Cardiac muscle cell (in vitro differentiated cells and primary cell): ENCODE results near the gene RBCK1. TPM values are rescaled to one million over a fixed set of nuclear protein-coding genes. Genes with fewer than 3 reads are reported as not detected.

ENCODE experiments used
- DNase-seq, 2 donors: peaks; one replicate each; pipeline versions ENCODE4 v3.0.0 to v3.0.0-alpha.2; 2010 to 2017; ENCODE audit warnings: low read depth in 1 of 2, low spot score in 1 of 2
- H3K27ac ChIP-seq: fragments of 200-600 bp; sonication (generic); 2 replicates; pipeline ENCODE4 v1.5.1; 2016
- H3K27me3 ChIP-seq: fragments of 200-600 bp; sonication (generic); 2 replicates; pipeline ENCODE4 v1.6.0; 2016; ENCODE audit warnings: control low read depth
- H3K36me3 ChIP-seq: fragments of 200-600 bp; sonication (generic); 2 replicates; pipeline ENCODE4 v1.5.1; 2016; ENCODE audit warnings: control low read depth
- H3K4me1 ChIP-seq: fragments of 200-600 bp; sonication (generic); 2 replicates; pipeline ENCODE4 v1.8.1; 2017; ENCODE audit warnings: low read depth, mild to moderate bottlenecking, mixed run types
- H3K4me3 ChIP-seq: fragments of 200-600 bp; sonication (generic); 2 replicates; pipeline ENCODE4 v1.5.1; 2016; ENCODE audit warnings: mild to moderate bottlenecking
- H3K9me3 ChIP-seq: fragments of 200-600 bp; sonication (generic); 2 replicates; pipeline ENCODE4 v1.5.1; 2017; ENCODE audit warnings: low read depth, mild to moderate bottlenecking, control low read depth
- polyA plus RNA-seq: library from polyadenylated mRNA; unstranded; fragments of >200 nt; fragmentation: Nextera tagmentation; extraction: Ambion mirVana; gene quantifications from 2 replicates; pipeline ENCODE4 v1.2.1, GENCODE V29; 2016
- total RNA-seq: library from RNA; depleted of rRNA; stranded (reverse); fragments of >200 nt; gene quantifications from 2 replicates; pipeline ENCODE4 v1.2.3, GENCODE V29; 2016
- TF ChIP-seq, protein P1 (sequence below): IDR thresholded peaks from 2 replicates; pipeline ENCODE4 v1.5.1; 2012; ENCODE audit warnings: low read depth, mild to moderate bottlenecking, low read length

The RBCK1 gene
- total RNA-seq, result 81.3 and 104 TPM in 2 replicates
- 51.5 and 75.9 TPM in 2 replicates for polyA plus RNA-seq

- H3K27me3 ChIP-seq, result no peaks in the 10 kb centered on the region
- peaks cover 2% of the 10 kb centered on the region for H3K36me3 ChIP-seq
- peak within 1 kb of the TSS; percentile 84 for H3K27ac ChIP-seq
Measured at GRCh38 chr20:407953-408842, at the start of gene RBCK1. Gene RBCK1, plus strand, starts transcription at chr20:408299. Its CDS starts 459 bp downstream, at chr20:408758.

DNA sequence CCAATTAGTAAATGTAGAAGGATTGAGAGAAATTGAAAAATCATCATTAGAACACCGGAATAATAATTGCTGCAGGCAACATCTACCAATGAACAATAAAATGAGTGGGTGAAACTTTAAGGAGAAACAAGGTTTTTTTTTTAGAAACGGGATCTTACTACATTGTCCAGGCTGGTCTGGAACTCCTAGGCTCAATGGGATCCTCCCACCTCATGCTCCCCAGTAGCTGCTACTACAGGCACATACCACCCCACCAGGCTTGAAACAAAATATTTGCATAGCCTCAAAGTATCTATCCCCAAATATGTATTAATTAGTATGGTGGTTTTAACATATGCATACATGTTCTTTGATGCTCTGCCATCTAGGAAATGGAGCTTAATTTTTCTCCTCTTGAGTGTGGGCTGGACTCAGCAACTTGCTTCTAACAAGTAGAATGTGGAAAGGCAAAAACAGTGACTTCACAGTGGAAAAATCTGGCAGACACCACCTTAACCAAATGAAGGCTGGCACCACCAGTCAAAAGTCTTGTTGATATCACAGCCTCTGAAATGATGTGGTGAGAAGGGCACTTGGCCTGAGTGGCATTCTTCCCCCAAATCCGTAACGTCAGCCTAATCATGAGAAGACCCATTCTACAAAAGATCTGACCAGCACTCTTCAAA, 49.1 kb upstream of the RBCK1 start:
- peaks cover 9% of the 10 kb centered on the region for H3K4me1 ChIP-seq
- no peaks in the 10 kb centered on the region for H3K27me3 ChIP-seq
- no peaks in the 10 kb centered on the region for H3K9me3 ChIP-seq
- no peak overlapping the region for H3K4me3 ChIP-seq
- DNase-seq, result no peak
- TF ChIP-seq, protein P1, sequence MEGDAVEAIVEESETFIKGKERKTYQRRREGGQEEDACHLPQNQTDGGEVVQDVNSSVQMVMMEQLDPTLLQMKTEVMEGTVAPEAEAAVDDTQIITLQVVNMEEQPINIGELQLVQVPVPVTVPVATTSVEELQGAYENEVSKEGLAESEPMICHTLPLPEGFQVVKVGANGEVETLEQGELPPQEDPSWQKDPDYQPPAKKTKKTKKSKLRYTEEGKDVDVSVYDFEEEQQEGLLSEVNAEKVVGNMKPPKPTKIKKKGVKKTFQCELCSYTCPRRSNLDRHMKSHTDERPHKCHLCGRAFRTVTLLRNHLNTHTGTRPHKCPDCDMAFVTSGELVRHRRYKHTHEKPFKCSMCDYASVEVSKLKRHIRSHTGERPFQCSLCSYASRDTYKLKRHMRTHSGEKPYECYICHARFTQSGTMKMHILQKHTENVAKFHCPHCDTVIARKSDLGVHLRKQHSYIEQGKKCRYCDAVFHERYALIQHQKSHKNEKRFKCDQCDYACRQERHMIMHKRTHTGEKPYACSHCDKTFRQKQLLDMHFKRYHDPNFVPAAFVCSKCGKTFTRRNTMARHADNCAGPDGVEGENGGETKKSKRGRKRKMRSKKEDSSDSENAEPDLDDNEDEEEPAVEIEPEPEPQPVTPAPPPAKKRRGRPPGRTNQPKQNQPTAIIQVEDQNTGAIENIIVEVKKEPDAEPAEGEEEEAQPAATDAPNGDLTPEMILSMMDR, result no peak
- no peaks in the 10 kb centered on the region for H3K36me3 ChIP-seq
- H3K27ac ChIP-seq, result no peak overlapping the region

More at GRCh38 chr20:407953-408842, at the start of gene RBCK1:
- no peaks in the 10 kb centered on the region for H3K9me3 ChIP-seq
- peaks cover 5% of the 10 kb centered on the region for H3K4me1 ChIP-seq
- TF ChIP-seq, protein P1, result no peak
- DNase-seq, result peak; percentile 77 to 82
- peak within 1 kb of the TSS; percentile 92 for H3K4me3 ChIP-seq

GRCh38 chr20:361561-361960, 46.5 kb upstream of the RBCK1 start:
- Histone ChIP-seq H3K4me3 (no peak overlapping the region), H3K27ac (no peak overlapping the region), H3K4me1 (peaks cover 9% of the 10 kb centered on the region), H3K9me3 (no peaks in the 10 kb centered on the region), H3K27me3 (no peaks in the 10 kb centered on the region), H3K36me3 (no peaks in the 10 kb centered on the region)
- TF ChIP-seq, protein P1, result no peak
- DNase-seq, result no peak

DNA sequence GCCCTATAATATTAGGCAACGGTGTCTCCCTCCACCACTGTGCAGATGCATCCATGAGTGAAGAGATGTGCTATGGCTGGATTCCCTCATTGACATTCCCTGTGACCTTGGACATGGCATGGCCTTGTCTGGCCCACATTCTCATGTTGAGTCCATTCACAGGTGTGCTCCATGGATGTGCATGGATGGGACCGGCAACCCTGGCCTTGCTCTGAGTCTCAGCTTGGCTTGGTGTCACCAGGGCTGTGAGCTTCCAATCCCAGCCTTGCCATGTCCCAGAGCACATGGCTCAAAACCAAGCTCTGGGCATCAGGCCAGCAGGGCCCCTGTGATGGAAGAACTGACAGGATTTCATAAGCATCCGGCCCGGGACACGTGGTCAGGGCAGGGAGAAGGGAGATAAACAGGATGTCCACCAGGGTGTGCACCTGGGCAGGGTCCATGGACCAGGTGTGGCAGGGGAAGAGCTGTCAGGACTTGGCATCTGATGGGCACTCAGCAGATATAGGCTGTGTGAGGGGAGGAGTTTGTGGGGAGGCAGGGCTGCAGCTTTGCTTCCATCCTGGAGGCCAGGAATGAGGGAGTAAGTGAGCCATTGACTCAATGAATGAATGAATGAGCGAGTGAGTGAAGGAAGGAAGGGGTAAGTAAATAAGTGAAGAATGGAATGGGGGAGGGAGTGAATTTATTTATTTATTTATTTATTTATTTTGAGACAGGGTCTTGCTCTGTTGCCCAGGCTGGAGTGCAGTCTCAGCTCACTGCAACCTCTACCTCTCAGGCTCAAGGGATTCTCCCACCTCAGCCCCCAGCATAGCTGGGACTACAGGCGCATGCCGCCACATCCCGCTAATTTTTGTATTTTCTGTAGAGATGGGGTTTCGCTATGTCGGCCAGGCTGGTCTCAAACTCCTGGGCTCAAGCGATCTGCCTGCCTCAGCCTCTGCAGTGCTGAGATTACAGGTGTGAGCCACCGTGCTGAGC, 45.5 kb upstream of the RBCK1 start:
- TF ChIP-seq, protein P1, result peak; percentile 61
- DNase-seq, result peak in 1 of 2 donors; percentile 95
- Histone ChIP-seq H3K36me3 (no peaks in the 10 kb centered on the region), H3K9me3 (no peaks in the 10 kb centered on the region), H3K27ac (no peak overlapping the region), H3K4me3 (no peak overlapping the region), H3K27me3 (no peaks in the 10 kb centered on the region), H3K4me1 (peaks cover 9% of the 10 kb centered on the region)
